Measurements from ENCODE around the gene TMEM248. TPM values are rescaled to one million over a fixed set of nuclear protein-coding genes. Genes with fewer than 3 reads are reported as not detected.
"Not testable (repeated sequence)": the region's sequence is repeated elsewhere in the genome, so short reads cannot be mapped to it uniquely, and the experiment has no call there.

TMEM248 gene
- total RNA-seq, 1 experiment from 2014 or later: 59.3 TPM

- CTCF ChIA-PET: interaction anchor here (0.6 to 1.7 kb wide), 5 partner anchors 8 to 348 kb away, joined by 3 to 7 read pairs (median 3); partner anchors contain the start of gene TMEM248
- H3K4me1 ChIP-seq (ENCODE audit: control insufficient read depth in 1 of 2, insufficient read depth in 2 of 2, low read length in 2 of 2): no peaks in the 10 kb centered on the region
- H3K4me2 ChIP-seq (ENCODE audit: low read length): no peak overlapping the region
- POLR2A ChIA-PET: no interaction called here
- RAD21 ChIA-PET (ENCODE audit: low non-redundant PET in 1 of 2, low total read pairs in 2 of 2, uncharacterized antibody in 2 of 2, unreplicated experiment in 2 of 2): no interaction called here
- H3K9ac ChIP-seq (ENCODE audit: low read length): no peak overlapping the region
- TF ChIP-seq RAD21 (IDR thresholded peaks at IDR 0.05; ENCODE audit: low read depth) (0 out of 2 replicates have a peak, but pooled peaks have one; percentile 4), CTCF (IDR thresholded peaks at IDR 0.05 in 2 of 3, conservative IDR thresholded peaks at IDR 0.05 in 1 of 3; ENCODE audit: borderline replicate concordance in 1 of 3, insufficient read depth in 1 of 3, low read depth in 2 of 3, low read length in 2 of 3) (peak in 2 of 3 experiments; percentile 45; a peak in 2 of 6 replicates)
- TF ChIP-seq, protein P1, sequence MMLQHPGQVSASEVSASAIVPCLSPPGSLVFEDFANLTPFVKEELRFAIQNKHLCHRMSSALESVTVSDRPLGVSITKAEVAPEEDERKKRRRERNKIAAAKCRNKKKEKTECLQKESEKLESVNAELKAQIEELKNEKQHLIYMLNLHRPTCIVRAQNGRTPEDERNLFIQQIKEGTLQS (IDR thresholded peaks at IDR 0.05): no peak
- DNase-seq (ENCODE audit: low read depth, low spot score) (no peak), ATAC-seq (peak; percentile 70)
- no peaks in the 10 kb centered on the region for H3K27me3 ChIP-seq (ENCODE audit: insufficient read depth, low read length)
- no peaks in the 10 kb centered on the region for H3K36me3 ChIP-seq (ENCODE audit: control insufficient read depth in 1 of 2, insufficient read depth in 2 of 2, low read length in 2 of 2)
- intact Hi-C loops (cut with micrococcal nuclease): no loop called here
- no peak overlapping the region for H3K4me3 ChIP-seq (replicated peaks in 1 of 2; ENCODE audit: low read depth in 1 of 2, low read length in 2 of 2)
- H3K9me2 ChIP-seq (ENCODE audit: insufficient read depth): no peaks in the 10 kb centered on the region
- H2AFZ ChIP-seq (ENCODE audit: low read depth, low read length, poor library complexity, severe bottlenecking): no peak overlapping the region
- H4K20me1 ChIP-seq (ENCODE audit: insufficient read depth): no peaks in the 10 kb centered on the region
- H3K27ac ChIP-seq (ENCODE audit: low read depth, low read length): no peak overlapping the region
- H3K9me3 ChIP-seq (ENCODE audit: control insufficient read depth in 1 of 2, insufficient read depth in 1 of 2, low read depth in 1 of 2, low read length in 2 of 2): no peaks in the 10 kb centered on the region
- no peaks in the 10 kb centered on the region for H3K79me2 ChIP-seq (ENCODE audit: insufficient read depth, low read length)
- no TSS peak for BruUV-seq (replicated peaks)
Measured at GRCh38 chr7:66905689-66906088, 15.3 kb upstream of the TMEM248 start.

GRCh38 chr7:66907731-66908130, 13.3 kb upstream of the TMEM248 start:
- Histone ChIP-seq H3K27me3 (ENCODE audit: insufficient read depth, low read length) (no peaks in the 10 kb centered on the region), H3K9me2 (ENCODE audit: insufficient read depth) (no peaks in the 10 kb centered on the region), H3K9ac (ENCODE audit: low read length) (no peak overlapping the region), H3K4me2 (ENCODE audit: low read length) (no peak overlapping the region), H3K4me1 (ENCODE audit: control insufficient read depth in 1 of 2, insufficient read depth in 2 of 2, low read length in 2 of 2) (no peaks in the 10 kb centered on the region), H3K27ac (ENCODE audit: low read depth, low read length) (no peak overlapping the region), H3K4me3 (replicated peaks in 1 of 2; ENCODE audit: low read depth in 1 of 2, low read length in 2 of 2) (no peak overlapping the region), H3K9me3 (ENCODE audit: control insufficient read depth in 1 of 2, insufficient read depth in 1 of 2, low read depth in 1 of 2, low read length in 2 of 2) (no peaks in the 10 kb centered on the region), H3K79me2 (ENCODE audit: insufficient read depth, low read length) (no peaks in the 10 kb centered on the region), H2AFZ (ENCODE audit: low read depth, low read length, poor library complexity, severe bottlenecking) (no peak overlapping the region), H3K36me3 (ENCODE audit: control insufficient read depth in 1 of 2, insufficient read depth in 2 of 2, low read length in 2 of 2) (no peaks in the 10 kb centered on the region), H4K20me1 (ENCODE audit: insufficient read depth) (no peaks in the 10 kb centered on the region)
- DNase-seq (ENCODE audit: low read depth, low spot score) (no peak), ATAC-seq (no peak)
- intact Hi-C loops (cut with micrococcal nuclease): no loop called here
- CTCF ChIA-PET: no interaction called here
- no TSS peak for BruUV-seq (replicated peaks)
- TF ChIP-seq TCF7L2 (IDR thresholded peaks at IDR 0.05; ENCODE audit: borderline replicate concordance, extremely low read depth, insufficient read depth, insufficient read length) (no peak), EGR1 (IDR thresholded peaks at IDR 0.05; ENCODE audit: low read depth) (no peak), SIN3A (IDR thresholded peaks at IDR 0.05; ENCODE audit: low read depth) (no peak), MAX (IDR thresholded peaks at IDR 0.05) (no peak), ZNF274 (IDR thresholded peaks at IDR 0.05; ENCODE audit: low read depth, low read length) (no peak)
- POLR2A ChIA-PET: no interaction called here
- RAD21 ChIA-PET (ENCODE audit: low non-redundant PET in 1 of 2, low total read pairs in 2 of 2, uncharacterized antibody in 2 of 2, unreplicated experiment in 2 of 2): no interaction called here

DNA sequence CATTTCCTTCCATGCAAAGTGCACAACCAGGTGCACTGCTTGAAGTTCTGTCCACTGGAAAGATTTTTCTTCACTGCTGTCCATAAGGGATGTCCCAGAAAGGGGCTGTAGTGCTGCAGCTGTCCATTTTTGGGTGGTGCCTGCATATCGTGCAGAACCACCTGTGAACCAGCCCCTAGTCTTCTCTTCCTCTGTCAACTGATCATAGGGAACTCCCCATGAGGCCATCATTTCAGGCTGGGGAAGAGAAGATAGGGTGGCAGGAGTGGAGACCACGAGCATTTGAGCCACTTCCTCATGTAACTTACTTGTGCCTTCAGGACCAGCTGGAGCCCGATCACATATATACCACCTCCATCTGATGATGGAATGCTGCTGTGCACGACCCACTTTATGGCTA, 12.4 kb upstream of the TMEM248 start:
- CTCF ChIA-PET; DNase-seq (ENCODE audit: low read depth, low spot score); H3K79me2 ChIP-seq (ENCODE audit: insufficient read depth, low read length); POLR2A ChIA-PET; H3K4me1 ChIP-seq (ENCODE audit: control insufficient read depth in 1 of 2, insufficient read depth in 2 of 2, low read length in 2 of 2); intact Hi-C loops (cut with micrococcal nuclease); H3K9ac ChIP-seq (ENCODE audit: low read length); H3K4me2 ChIP-seq (ENCODE audit: low read length); ATAC-seq; H3K27me3 ChIP-seq (ENCODE audit: insufficient read depth, low read length); H3K4me3 ChIP-seq (replicated peaks in 1 of 2; ENCODE audit: low read depth in 1 of 2, low read length in 2 of 2); H3K36me3 ChIP-seq (ENCODE audit: control insufficient read depth in 1 of 2, insufficient read depth in 2 of 2, low read length in 2 of 2); H3K9me3 ChIP-seq (ENCODE audit: control insufficient read depth in 1 of 2, insufficient read depth in 1 of 2, low read depth in 1 of 2, low read length in 2 of 2); H4K20me1 ChIP-seq (ENCODE audit: insufficient read depth); H2AFZ ChIP-seq (ENCODE audit: low read depth, low read length, poor library complexity, severe bottlenecking); H3K9me2 ChIP-seq (ENCODE audit: insufficient read depth); H3K27ac ChIP-seq (ENCODE audit: low read depth, low read length): not testable (repeated sequence)
- RAD21 ChIA-PET (ENCODE audit: low non-redundant PET in 1 of 2, low total read pairs in 2 of 2, uncharacterized antibody in 2 of 2, unreplicated experiment in 2 of 2): interaction anchor here in 1 of 2 experiments (0.7 kb wide), 1 partner anchor 67 kb away, joined by 4 read pairs; no protein-coding TSS in a partner anchor
- TSS peak; percentile 22 for BruUV-seq (replicated peaks)
